Left hindlimb (tissue), 1 donor: ENCODE measurements around the gene NPHS1.
"Not testable (repeated sequence)": the region's sequence is repeated elsewhere in the genome, so short reads cannot be mapped to it uniquely, and the experiment has no call there.

Source experiments
- DNase-seq: peaks from one replicate; pipeline ENCODE4 v3.0.0-alpha.2; 2018

NPHS1 gene

DNA sequence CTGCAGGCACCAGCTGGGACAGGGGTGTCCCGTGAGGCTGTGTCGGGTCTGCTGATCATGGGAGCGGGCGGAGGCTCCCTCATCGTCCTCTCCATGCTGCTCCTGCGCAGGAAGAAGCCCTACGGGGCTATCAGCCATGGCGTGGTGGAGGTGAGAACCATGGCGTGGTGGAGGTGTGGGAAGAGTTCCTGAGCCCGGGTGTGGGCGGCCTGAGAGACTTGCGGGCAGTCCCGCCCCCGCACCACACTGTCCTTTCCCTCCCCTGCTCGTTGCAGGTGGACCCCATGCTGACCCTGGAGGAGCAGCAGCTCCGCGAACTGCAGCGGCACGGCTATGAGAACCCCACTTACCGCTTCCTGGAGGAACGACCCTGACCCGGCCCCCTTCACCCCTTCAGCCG lies 26.8 kb upstream of the NPHS1 start:
- DNase-seq, result no peak

- DNase-seq, result no peak
These were observed 22.2 kb upstream of the NPHS1 start for GRCh38 chr19:35874392-35874930.

DNA sequence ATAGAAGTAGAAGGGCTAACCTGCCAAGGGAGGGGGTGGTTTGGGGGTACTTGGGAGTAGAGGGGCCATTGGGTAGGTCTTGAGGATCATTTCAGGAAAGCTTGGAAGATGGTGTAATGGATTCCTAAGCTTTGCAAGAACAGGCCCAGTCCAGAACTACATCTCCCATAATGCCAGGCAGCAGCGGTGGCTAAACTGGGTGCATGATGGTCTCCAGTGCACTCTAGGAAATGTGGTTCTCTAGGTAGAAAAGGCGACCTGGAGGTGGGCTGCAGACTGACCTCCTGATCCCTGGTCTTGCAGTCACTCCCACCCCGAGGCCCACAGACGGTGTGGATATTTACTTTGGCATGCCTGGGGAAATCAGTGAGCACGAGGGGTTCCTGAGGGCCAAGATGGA lies 19.9 kb upstream of the NPHS1 start:
- DNase-seq, result no peak

GRCh38 chr19:35871611-35872010 lies 19.3 kb upstream of the NPHS1 start:
- DNase-seq, result no peak

DNA sequence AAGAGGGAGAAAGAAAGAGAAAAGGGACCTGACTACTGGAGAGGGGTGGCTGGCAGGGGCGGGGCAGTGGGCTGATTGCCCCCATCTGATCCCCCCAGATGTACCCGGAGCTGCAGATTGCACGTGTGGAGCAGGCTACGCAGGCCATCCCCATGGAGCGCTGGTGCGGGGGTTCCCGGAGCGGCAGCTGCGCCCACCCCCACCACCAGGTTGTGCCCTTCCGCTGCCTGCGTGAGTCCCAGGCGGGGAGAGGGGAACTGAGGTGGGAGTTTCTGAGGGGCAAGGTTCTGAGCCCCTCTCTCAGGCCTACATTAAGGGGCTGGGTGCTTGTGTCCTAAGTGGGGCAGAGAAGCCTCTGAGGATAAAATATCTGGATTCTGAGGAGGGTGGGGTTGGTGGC lies 18.5 kb upstream of the NPHS1 start:
- DNase-seq, result no peak

GRCh38 chr19:35870124-35870736 lies 17.9 kb upstream of the NPHS1 start:
- not testable (repeated sequence) for DNase-seq

- DNase-seq, result no peak
These were observed 17.2 kb upstream of the NPHS1 start for GRCh38 chr19:35869327-35870123.

DNA sequence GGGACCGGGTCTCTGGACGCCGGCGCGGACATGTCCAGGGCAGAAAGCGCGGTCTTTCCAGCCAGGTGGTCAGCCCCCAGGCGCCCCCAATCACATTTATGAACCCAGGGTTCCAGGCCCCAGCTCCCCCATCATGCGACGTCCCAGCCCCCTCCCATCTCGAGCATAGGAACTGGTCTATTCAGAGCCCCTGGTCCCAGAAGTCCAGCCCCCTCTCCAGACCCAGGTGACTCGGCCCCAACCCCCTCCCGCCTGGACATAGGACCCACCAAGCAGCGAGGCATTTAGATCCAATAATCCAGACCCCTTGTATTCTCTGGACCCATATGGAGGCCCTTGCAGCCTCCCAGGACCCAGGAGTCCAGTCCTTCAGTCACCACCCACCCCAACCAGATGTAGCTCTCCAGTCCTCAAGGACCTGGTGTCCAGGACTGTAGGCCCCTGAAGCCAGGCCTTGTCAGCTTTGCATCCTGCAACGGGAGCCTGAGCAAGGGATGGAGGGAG lies 16.6 kb upstream of the NPHS1 start:
- DNase-seq, result no peak

GRCh38 chr19:35868172-35868822 lies 16.0 kb upstream of the NPHS1 start, which contains the start of gene APLP1:
Gene APLP1, plus strand, starts transcription at chr19:35868574. Its CDS starts 63 bp downstream, at chr19:35868637.
- peak; percentile 72 for DNase-seq

DNA sequence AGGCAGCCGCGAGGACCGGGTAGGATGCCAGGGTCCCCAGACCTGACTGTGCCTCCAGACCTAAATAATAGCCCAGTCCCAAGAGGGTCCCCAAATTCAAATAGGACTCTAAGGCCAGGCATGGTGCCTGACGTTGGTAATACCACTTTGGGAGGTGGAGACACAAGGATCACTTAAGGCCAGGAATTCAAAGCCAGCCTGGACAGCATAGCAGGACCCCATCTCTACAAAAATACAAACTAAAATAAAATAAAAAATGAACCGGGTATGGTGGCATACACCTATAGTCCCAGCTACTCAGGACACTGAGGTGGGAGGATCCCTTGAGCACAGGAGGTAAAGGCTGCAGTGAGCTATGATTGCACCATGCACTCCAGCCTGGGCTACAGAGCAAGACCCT lies 10.7 kb upstream of the NPHS1 start:
- no peak for DNase-seq

DNA sequence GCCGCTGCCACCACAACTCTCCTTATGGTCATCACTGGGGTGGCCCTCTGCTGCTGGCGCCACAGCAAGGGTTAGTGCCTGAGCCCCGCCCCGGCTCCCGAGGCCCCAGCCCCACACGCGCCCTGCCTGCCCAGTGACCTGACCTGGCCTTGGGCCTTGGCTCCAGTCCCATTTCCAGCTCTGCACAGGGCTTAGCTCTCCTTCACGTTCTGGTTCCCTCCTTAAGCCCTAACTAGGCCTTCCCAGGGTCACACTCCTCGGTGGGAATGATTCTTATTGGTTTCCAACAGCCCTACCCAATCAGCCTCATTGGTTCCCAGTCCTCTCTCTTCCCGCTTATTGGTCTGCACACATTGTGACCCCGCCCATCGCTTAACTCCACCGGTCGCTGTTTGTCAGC lies 10.2 kb upstream of the NPHS1 start:
- DNase-seq, result no peak

DNA sequence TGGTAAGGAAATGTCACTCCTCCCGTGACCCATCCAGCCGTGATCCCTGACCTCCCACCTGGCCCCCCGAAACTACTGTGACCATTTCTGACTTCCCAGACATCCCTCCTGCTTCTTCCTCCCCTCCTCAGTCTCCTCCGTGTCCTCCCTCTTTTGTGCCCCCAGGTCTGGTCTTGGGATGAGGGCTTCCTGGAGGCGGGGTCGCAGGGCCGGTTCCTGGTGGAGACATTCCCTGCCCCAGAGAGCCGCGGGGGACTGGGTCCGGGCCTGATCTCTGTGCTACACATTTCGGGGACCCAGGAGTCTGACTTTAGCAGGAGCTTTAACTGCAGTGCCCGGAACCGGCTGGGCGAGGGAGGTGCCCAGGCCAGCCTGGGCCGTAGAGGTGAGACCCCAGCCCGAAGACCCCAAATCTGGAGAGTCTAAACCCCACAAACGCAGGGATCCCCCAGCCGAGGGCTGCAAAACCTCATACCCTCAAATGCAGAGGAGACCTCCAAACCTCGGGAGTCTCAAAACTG lies 9.4 kb upstream of the NPHS1 start:
- no peak for DNase-seq

DNA sequence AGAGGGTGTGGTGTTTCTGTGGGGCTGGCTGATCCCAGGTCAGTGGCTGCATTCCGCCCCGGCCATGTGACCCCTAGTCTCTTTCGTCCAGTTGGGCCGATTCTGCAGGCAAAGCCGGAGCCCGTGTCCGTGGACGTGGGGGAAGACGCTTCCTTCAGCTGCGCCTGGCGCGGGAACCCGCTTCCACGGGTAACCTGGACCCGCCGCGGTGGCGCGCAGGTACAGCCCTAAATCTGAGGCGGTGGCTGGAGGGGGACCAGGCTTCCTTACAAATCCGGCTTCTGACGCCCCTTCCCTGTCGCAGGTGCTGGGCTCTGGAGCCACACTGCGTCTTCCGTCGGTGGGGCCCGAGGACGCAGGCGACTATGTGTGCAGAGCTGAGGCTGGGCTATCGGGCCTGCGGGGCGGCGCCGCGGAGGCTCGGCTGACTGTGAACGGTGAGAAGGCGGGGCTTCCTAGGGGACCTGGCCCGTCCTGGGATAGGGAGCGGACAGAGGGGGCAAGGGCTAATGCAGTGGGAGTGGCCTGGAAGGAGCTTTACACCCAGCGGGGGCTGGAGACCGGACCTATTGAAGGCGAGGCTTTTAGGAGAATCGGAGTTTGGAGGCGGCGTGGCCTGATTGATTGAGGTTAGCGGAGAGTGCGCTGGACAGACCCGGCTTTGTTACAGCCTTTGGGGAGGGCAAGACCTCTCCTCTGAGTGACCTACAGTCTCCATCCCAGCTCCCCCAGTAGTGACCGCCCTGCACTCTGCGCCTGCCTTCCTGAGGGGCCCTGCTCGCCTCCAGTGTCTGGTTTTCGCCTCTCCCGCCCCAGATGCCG lies 8.7 kb upstream of the NPHS1 start:
- DNase-seq, result no peak

DNA sequence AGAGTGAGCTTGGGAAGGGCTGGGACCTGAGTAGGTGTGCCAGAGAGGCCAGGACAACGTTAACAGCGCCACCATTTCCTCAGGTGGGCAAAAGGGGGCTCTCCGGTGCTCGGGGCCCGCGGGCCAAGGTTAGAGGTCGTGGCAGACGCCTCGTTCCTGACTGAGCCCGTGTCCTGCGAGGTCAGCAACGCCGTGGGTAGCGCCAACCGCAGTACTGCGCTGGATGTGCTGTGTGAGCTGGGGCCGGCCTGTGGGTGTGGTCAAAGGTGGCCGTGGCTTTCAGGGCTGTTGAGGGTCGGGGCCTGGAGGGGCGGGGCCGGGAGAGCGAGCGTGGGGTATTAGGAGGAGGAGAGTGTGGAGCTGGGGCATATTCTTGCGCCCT lies 8.1 kb upstream of the NPHS1 start:
- no peak for DNase-seq

DNA sequence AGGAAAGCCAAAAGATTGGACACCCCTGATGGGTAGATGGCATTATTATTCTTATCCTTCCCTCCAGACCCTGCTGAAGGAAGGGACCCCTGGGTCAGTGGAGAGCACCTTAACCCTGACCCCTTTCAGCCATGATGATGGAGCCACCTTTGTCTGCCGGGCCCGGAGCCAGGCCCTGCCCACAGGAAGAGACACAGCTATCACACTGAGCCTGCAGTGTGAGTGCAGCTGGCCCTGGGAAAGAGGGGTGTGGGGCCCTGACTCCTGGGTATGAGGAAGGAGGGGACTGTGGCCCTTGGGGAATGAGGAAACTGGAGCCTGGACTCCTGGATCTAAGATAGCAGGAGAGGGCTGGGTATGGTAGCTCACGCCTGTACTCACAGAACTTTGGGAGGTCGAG lies 7.1 kb upstream of the NPHS1 start:
- DNase-seq, result no peak

DNA sequence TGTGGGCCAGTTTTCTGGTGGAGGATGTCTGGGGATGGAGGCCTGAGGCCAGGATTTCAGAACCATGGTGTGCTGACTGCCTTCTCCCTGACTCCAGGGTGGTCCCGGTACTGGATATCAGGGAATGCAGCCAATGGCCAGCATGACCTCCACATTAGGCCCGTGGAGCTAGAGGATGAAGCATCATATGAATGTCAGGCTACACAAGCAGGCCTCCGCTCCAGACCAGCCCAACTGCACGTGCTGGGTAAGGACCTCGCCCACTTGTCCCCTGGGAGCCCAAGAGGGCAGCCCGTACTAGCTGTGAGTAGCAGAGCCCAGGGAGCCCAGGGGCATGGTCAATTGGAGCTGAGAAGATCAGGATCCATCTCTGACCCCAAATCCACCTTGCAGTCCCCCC lies 6.0 kb upstream of the NPHS1 start:
- DNase-seq, result no peak

DNA sequence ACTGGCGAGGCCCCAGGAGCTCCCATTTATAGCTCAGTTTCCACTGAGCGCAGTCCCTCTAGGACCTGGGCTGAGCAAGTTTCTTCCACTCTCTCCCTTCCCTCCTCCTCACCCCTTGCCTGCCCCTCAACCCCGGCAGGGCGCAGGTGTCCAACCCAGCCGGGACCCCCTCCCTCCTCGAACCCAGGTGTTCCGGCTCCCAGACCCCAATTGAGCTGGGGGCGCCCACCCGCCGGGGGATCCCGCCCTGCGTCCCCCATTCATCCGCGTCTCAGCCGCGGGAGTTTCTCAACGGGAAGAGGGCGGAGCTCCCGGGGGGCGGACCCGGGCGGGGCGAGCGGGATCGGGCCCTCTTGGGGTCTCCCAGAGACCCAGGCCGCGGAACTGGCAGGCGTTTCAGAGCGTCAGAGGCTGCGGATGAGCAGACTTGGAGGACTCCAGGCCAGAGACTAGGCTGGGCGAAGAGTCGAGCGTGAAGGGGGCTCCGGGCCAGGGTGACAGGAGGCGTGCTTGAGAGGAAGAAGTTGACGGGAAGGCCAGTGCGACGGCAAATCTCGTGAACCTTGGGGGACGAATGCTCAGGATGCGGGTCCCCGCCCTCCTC lies 4.3 kb upstream of the NPHS1 start, which contains the start of gene KIRREL2:
KIRREL2 (plus strand) TSS at position 366 of the 604 bp plus-strand sequence; CDS start at position 575, 209 bp downstream.
- no peak for DNase-seq

- DNase-seq, result no peak
These were observed 893 bp upstream of the NPHS1 start for GRCh38 chr19:35853038-35853756.

GRCh38 chr19:35851213-35852028 lies 883 bp downstream of the NPHS1 start:
- DNase-seq, result no peak

DNA sequence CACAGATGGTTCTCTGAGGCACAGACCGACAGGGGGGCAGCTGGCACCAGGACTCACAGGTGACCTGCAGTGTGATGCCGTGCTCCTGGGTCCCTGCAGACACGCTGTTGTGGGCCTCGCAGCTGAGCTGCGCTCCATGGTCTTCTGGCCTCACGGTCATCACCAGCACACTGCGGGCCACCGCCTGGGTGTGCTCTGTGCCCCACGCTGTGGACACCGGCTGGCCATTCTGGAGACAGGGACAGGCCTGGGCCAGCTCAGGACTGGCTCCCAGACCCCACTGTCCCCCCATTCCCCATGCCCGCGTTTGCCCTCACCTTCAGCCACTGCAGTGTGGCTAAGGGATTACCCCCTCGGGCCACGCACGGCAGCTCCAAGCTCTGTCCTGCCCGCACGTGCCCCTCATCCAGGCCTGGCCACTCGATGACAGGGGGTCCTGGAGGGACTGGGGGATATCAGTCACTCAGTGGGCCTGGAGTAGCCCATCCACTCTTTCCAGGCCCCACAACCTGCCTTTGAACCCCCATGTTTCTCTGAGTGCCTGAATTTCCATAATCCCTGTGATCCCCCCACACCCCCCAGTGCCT lies 3.3 kb downstream of the NPHS1 start:
- DNase-seq, result no peak
